WERI-Rb-1 (cell line): ENCODE results near the gene CALN1.

Source experiments
- DNase-seq: peaks from one replicate; pipeline ENCODE4 v3.0.0-alpha.2; 2020
- H3K27ac ChIP-seq: fragments of 250-450 bp; sonication (Bioruptor Pico); 2 replicates; pipeline ENCODE4 v1.5.1; 2020; ENCODE audit warnings: mild to moderate bottlenecking, moderate library complexity
- H3K27me3 ChIP-seq: fragments of 250-450 bp; sonication (Bioruptor Pico); 2 replicates; pipeline ENCODE4 v1.5.1; 2021; ENCODE audit warnings: mild to moderate bottlenecking, low read depth, moderate library complexity; ENCODE audit not compliant: insufficient read depth, severe bottlenecking
- H3K36me3 ChIP-seq: fragments of 250-450 bp; sonication (Bioruptor Pico); 2 replicates; pipeline ENCODE4 v1.5.1; 2020; ENCODE audit warnings: mild to moderate bottlenecking, moderate library complexity
- H3K4me3 ChIP-seq: 2 replicates; pipeline ENCODE4 v1.5.1; 2011; ENCODE audit warnings: low read depth, mild to moderate bottlenecking, control low read depth, low read length
- H3K9me3 ChIP-seq: fragments of 250-450 bp; sonication (Bioruptor Pico); 2 replicates; pipeline ENCODE4 v1.5.1; 2021; ENCODE audit warnings: mild to moderate bottlenecking, moderate library complexity; ENCODE audit not compliant: severe bottlenecking
- CTCF ChIP-seq: IDR thresholded peaks from 2 replicates; pipeline ENCODE4 v1.5.1; 2011; ENCODE audit warnings: low read depth, mild to moderate bottlenecking, control low read depth, inconsistent platforms, low read length

CALN1 gene

GRCh38 chr7:71776726-71777125, 635.4 kb downstream of the CALN1 start:
- TF ChIP-seq CTCF, result no peak
- no peak overlapping the region for H3K27ac ChIP-seq
- H3K36me3 ChIP-seq, result no peaks in the 10 kb centered on the region
- no peak overlapping the region for H3K4me3 ChIP-seq
- DNase-seq, result no peak
- H3K27me3 ChIP-seq, result peaks cover 48% of the 10 kb centered on the region
- H3K9me3 ChIP-seq, result no peaks in the 10 kb centered on the region

GRCh38 chr7:71775648-71776047, 636.5 kb downstream of the CALN1 start:
- Histone ChIP-seq H3K9me3 (no peaks in the 10 kb centered on the region), H3K27me3 (peaks cover 54% of the 10 kb centered on the region), H3K27ac (no peak overlapping the region), H3K4me3 (no peak overlapping the region), H3K36me3 (no peaks in the 10 kb centered on the region)
- TF ChIP-seq CTCF, result no peak
- no peak for DNase-seq

GRCh38 chr7:71772779-71773178, 639.4 kb downstream of the CALN1 start:
- DNase-seq, result no peak
- no peak for TF ChIP-seq CTCF
- Histone ChIP-seq H3K36me3 (no peaks in the 10 kb centered on the region), H3K9me3 (no peaks in the 10 kb centered on the region), H3K27me3 (peaks cover 42% of the 10 kb centered on the region), H3K4me3 (no peak overlapping the region), H3K27ac (no peak overlapping the region)

DNA sequence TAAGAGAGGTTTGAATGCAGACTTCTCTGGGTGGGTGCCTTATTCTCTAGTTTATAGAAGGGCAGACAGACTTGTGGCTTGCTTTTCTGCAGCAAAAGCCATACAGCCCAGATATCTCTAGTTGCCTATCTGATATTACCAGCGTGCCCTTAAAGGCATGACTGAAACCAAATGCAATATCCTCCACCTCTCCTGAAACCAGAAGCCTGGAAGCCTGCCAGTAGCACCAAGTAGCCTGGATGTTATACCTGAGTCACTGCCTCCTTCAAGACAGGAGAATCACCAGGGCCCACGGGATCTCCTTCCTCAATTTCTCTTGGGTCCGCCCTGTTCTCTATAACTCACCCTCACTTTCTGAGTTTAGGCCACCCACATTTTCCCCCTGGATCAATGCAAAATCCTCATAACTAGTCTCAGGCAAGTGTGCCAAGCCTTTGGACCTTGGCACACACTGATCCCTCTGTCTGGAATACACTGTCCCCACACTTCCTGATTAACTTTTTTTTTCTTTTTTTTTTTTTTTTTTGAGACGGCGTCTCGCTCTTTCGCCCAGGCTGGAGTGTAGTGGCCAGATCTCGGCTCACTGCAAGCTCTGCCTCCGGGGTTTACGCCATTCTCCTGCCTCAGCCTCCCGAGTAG, 641.8 kb downstream of the CALN1 start:
- Histone ChIP-seq H3K27ac (no peak overlapping the region), H3K27me3 (peaks cover 31% of the 10 kb centered on the region), H3K36me3 (no peaks in the 10 kb centered on the region), H3K4me3 (no peak overlapping the region), H3K9me3 (no peaks in the 10 kb centered on the region)
- DNase-seq, result no peak
- TF ChIP-seq CTCF, result no peak

DNA sequence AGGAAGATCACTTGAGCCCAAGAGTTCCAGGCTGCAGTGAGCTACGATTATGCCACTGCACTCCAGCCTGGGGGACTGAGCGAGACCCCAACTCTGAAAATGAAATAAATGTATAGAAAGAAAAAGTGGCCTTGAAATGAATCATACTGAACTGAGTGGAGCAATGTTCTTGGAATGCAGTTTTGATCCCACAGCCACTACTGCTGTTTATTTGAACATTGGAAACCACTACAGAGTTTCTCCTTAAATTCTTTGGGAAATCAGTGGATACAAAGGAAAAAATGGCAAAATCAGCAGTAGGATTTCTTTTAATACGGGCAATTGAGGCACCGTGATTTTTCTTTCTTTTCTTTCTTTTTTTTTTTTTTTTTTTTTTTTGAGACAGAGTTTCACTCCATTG, 642.8 kb downstream of the CALN1 start:
- DNase-seq, result no peak
- H3K4me3 ChIP-seq, result no peak overlapping the region
- H3K27me3 ChIP-seq, result peaks cover 33% of the 10 kb centered on the region
- no peak for TF ChIP-seq CTCF
- no peaks in the 10 kb centered on the region for H3K9me3 ChIP-seq
- no peak overlapping the region for H3K27ac ChIP-seq
- H3K36me3 ChIP-seq, result no peaks in the 10 kb centered on the region

- no peak for DNase-seq
- Histone ChIP-seq H3K4me3 (no peak overlapping the region), H3K27me3 (peaks cover 27% of the 10 kb centered on the region), H3K27ac (no peak overlapping the region), H3K9me3 (no peaks in the 10 kb centered on the region), H3K36me3 (no peaks in the 10 kb centered on the region)
- TF ChIP-seq CTCF, result no peak
Measured at GRCh38 chr7:71768450-71768849, 643.7 kb downstream of the CALN1 start.
